Thyroid gland (tissue), 4 donors: ENCODE data around the gene B3GNT7. TPM values are rescaled to one million over a fixed set of nuclear protein-coding genes. Genes with fewer than 3 reads are reported as not detected.

Experiments
- DNase-seq, 2 donors: peaks; one replicate each; pipeline ENCODE4 v3.0.0-alpha.2; 2019
- H3K27ac ChIP-seq, 3 donors: fragments of 200-600 bp; sonication (generic); 1 replicate in 2 of 3; 2 replicates in 1 of 3; pipeline ENCODE4 v1.5.1; 2016 to 2019; ENCODE audit warnings: mild to moderate bottlenecking in 1 of 3, moderate library complexity in 1 of 3
- H3K27me3 ChIP-seq: fragments of 200-600 bp; sonication (generic); one replicate; pipeline ENCODE4 v1.5.1; 2019
- H3K36me3 ChIP-seq, 2 donors: fragments of 200-600 bp; sonication (generic); one replicate each; pipeline ENCODE4 v1.5.1; 2016 to 2019
- H3K4me1 ChIP-seq, 2 donors: fragments of 200-600 bp; sonication (generic); one replicate each; pipeline ENCODE4 v1.5.1; 2017 to 2019
- H3K4me3 ChIP-seq, 3 donors: fragments of 200-600 bp; sonication (generic); replicated peaks in 1 of 3; 1 replicate in 2 of 3; 2 replicates in 1 of 3; pipeline ENCODE4 v1.5.1; 2016; ENCODE audit warnings: mild to moderate bottlenecking in 1 of 3
- H3K9me3 ChIP-seq: fragments of 200-600 bp; sonication (generic); one replicate; pipeline ENCODE4 v1.5.1; 2017
- POLR2A ChIP-seq, 2 donors: fragments of 450-650 bp; IDR thresholded peaks; one replicate each; pipeline ENCODE4 v1.6.1; 2017; ENCODE audit warnings: antibody characterized with exemption in 2 of 2, mild to moderate bottlenecking in 2 of 2, moderate library complexity in 1 of 2
- WGBS, 2 donors: methylation state at CpG; one replicate each; pipeline ENCODE4 v1.1.5; 2017; 5-methylcytosine and 5-hydroxymethylcytosine counted together
- intact Hi-C: fragments of 100-400 bp; cut with DNase I; formaldehyde crosslinking; loops from one replicate; pipeline ENCODE4 v1.15.1; 2023
- total RNA-seq, 4 donors: library from RNA; depleted of rRNA; stranded (reverse); fragments of >200 nt; gene quantifications; one replicate each; pipeline ENCODE4 v1.2.3, GENCODE V29; 2016
- TF ChIP-seq, protein P1 (sequence below), 6 experiments: fragments of 200-600 bp in 3 of 6; fragments of 450-650 bp in 3 of 6; sonication (generic) in 3 of 6; IDR thresholded peaks; one replicate each; pipeline ENCODE4 v1.5.1; 2016 to 2019; ENCODE audit warnings: antibody characterized with exemption in 6 of 6, mild to moderate bottlenecking in 2 of 6, inconsistent platforms in 1 of 6, moderate library complexity in 1 of 6

Gene B3GNT7, protein sequence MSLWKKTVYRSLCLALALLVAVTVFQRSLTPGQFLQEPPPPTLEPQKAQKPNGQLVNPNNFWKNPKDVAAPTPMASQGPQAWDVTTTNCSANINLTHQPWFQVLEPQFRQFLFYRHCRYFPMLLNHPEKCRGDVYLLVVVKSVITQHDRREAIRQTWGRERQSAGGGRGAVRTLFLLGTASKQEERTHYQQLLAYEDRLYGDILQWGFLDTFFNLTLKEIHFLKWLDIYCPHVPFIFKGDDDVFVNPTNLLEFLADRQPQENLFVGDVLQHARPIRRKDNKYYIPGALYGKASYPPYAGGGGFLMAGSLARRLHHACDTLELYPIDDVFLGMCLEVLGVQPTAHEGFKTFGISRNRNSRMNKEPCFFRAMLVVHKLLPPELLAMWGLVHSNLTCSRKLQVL
- 10 to 100 TPM in 1 of 4 donors, 1 to 10 TPM in 3; 6.5 to 19.2 (median 7.8) TPM for total RNA-seq

DNA sequence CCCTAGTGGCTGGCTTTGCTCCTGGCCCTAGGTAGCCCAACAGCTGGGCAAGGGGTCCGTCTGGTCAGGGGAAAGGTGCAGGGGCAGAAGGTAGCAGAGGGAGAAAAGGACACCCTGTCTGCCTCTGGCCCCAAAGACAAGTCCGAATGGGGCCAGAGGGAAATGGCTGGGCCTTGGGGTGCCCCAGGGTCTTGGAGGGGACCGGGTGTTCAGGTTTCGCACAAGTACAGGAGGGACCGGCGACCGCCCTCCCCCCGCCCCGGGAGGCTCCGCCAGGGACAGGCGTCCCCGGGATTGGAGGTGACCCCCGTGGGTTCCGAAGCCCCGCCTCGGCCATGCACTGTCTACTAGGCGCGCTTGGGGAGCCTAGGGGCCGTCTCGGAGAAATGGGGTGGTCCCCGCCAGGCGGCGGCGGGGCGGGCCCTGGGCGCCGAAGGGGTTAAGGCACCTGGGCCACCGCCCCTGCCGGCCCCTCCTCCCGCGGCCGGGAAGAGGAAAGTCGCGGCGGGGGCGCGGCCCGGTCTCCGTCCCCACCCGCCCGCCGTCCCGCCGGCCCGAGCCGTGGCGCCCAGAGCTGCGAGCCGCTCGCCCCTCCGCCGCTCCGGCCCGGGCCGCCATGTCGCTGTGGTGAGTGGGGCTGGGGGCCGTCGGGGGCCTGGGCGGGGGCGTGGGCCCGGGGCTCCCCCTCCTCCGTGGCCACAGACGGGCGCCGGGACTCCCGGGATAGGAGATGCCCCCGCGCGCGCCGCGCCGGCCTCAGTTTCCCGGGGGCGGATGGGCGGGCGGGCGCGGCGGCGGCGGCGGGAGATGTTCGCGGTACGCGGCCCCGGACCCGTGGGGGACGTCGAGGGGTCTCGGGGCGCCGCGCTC is at the start of gene B3GNT7:
B3GNT7 (plus strand) TSS at position 523 of the 870 bp plus-strand sequence; CDS start at position 617, 94 bp downstream.
- H3K9me3 ChIP-seq, result no peaks in the 10 kb centered on the region
- peak within 1 kb of the TSS in 2 of 3 donors; percentile 10 to 33 for H3K27ac ChIP-seq
- no peaks in the 10 kb centered on the region for H3K27me3 ChIP-seq
- TF ChIP-seq POLR2A (IDR thresholded peaks at IDR 0.05), result no peak
- TF ChIP-seq, protein P1, sequence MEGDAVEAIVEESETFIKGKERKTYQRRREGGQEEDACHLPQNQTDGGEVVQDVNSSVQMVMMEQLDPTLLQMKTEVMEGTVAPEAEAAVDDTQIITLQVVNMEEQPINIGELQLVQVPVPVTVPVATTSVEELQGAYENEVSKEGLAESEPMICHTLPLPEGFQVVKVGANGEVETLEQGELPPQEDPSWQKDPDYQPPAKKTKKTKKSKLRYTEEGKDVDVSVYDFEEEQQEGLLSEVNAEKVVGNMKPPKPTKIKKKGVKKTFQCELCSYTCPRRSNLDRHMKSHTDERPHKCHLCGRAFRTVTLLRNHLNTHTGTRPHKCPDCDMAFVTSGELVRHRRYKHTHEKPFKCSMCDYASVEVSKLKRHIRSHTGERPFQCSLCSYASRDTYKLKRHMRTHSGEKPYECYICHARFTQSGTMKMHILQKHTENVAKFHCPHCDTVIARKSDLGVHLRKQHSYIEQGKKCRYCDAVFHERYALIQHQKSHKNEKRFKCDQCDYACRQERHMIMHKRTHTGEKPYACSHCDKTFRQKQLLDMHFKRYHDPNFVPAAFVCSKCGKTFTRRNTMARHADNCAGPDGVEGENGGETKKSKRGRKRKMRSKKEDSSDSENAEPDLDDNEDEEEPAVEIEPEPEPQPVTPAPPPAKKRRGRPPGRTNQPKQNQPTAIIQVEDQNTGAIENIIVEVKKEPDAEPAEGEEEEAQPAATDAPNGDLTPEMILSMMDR (IDR thresholded peaks at IDR 0.05), result no peak
- H3K4me1 ChIP-seq, result peaks cover 0 to 15% of the 10 kb centered on the region in 2 donors
- 16 to 23% methylated on average over 6 to 14 of the region's 95 CpGs for WGBS, 2 donors
- H3K36me3 ChIP-seq, result no peaks in the 10 kb centered on the region
- H3K4me3 ChIP-seq, result peak within 1 kb of the TSS in 1 of 3 donors; percentile 44
- peak in 1 of 2 donors; percentile 24 for DNase-seq
- intact Hi-C loops, result no loop called here

DNA sequence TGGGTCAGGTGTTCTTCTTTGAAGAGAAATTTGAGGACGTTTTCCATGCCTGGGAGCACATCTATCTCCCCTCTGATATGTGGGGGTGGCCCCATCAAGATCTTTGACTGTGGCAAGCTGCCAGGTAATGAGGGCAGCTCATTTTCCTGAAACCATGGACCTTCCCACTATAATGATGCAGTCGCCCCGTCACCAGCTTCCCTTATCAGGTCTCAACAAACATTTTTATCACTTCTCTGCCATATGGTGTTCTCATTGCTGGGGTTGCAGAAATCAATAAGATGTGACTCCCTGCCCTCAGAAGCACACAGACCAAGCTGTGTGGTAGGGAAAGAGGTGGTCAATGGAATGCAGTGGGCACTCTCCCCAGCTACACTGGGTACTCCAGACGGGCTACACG is 48.4 kb upstream of the B3GNT7 start:
- H3K4me1 ChIP-seq, result no peaks in the 10 kb centered on the region
- no peak for DNase-seq
- no peak overlapping the region for H3K4me3 ChIP-seq
- no peaks in the 10 kb centered on the region for H3K9me3 ChIP-seq
- H3K36me3 ChIP-seq, result no peaks in the 10 kb centered on the region
- H3K27ac ChIP-seq, result no peak overlapping the region
- no peaks in the 10 kb centered on the region for H3K27me3 ChIP-seq
- WGBS, 2 donors, result 90 to 95% methylated on average over 5 of the region's 5 CpGs
- intact Hi-C loops, result no loop called here
- TF ChIP-seq, protein P1 (IDR thresholded peaks at IDR 0.05), result no peak

DNA sequence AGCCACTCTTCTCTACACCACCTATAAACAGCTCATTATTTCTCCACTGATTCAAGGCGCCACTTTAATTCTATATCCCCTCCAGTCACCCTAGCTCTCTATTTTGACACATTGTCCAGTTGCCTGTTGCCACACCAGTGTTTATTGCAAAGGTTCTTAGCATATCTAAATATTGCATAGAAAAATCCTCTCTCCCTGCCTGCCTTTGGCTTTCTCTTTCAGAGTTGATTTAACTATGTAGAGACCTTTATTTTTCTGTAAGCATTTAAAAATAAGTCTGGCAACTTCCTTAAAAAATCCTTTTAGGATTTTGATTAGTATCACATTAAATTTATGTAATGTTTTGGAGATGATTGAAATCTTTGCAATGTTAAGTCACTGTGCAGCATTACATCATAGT is 47.9 kb upstream of the B3GNT7 start:
- TF ChIP-seq, protein P1 (IDR thresholded peaks at IDR 0.05), result no peak
- no peak for TF ChIP-seq POLR2A (IDR thresholded peaks at IDR 0.05)
- no peak overlapping the region for H3K4me3 ChIP-seq
- no peak overlapping the region for H3K27ac ChIP-seq
- 92 to 93% methylated on average over 1 of the region's 1 CpG for WGBS, 2 donors
- DNase-seq, result no peak
- intact Hi-C loops, result no loop called here
- no peaks in the 10 kb centered on the region for H3K36me3 ChIP-seq
- H3K4me1 ChIP-seq, result no peaks in the 10 kb centered on the region
- no peaks in the 10 kb centered on the region for H3K27me3 ChIP-seq
- no peaks in the 10 kb centered on the region for H3K9me3 ChIP-seq

DNA sequence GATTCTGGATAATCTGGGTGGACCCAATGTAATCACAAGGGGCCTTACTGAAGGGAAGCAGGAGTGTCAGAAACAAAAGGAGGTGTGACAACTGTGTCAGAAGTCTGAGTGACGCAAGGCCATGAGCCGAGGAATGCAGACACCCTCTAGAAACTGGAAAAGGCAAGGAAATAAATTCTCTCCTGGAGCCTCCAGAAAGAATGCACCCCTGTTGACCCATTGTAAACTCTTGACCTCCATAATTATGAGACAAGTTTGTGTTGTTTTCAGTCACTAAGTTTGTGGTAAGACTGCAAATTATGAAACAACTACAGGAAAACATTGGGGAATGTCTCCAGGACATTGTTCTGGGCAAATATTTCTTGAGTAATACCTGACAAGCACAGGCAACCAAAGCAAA is 47.3 kb upstream of the B3GNT7 start:
- Histone ChIP-seq H3K36me3 (no peaks in the 10 kb centered on the region), H3K9me3 (no peaks in the 10 kb centered on the region), H3K4me1 (no peaks in the 10 kb centered on the region), H3K4me3 (no peak overlapping the region), H3K27me3 (no peaks in the 10 kb centered on the region), H3K27ac (no peak overlapping the region)
- 79 to 89% methylated on average over 2 of the region's 2 CpGs for WGBS, 2 donors
- TF ChIP-seq, protein P1 (IDR thresholded peaks at IDR 0.05), result no peak
- no peak for TF ChIP-seq POLR2A (IDR thresholded peaks at IDR 0.05)
- DNase-seq, result no peak
- intact Hi-C loops, result no loop called here
